DMS53 treated with DMSO at 0.1 percent for 48 hours (cell line): ENCODE data around the gene ADD3.

ENCODE experiments used
- DNase-seq: peaks from one replicate; lab custom pipeline; 2025; ENCODE audit not compliant: unreplicated experiment; lab: John Stamatoyannopoulos, UW

ADD3 gene

GRCh38 chr10:110059925-110060324 lies 52.1 kb downstream of the ADD3 start:
- DNase-seq = no peak

- no peak for DNase-seq
Observed at GRCh38 chr10:110061687-110062086, 53.9 kb downstream of the ADD3 start.

- no peak for DNase-seq
Observed at GRCh38 chr10:110065269-110065668, 57.5 kb downstream of the ADD3 start.

GRCh38 chr10:110067960-110068770 lies 60.4 kb downstream of the ADD3 start:
- no peak for DNase-seq

- DNase-seq = no peak
Observed at GRCh38 chr10:110068780-110069179, 61.0 kb downstream of the ADD3 start.

GRCh38 chr10:110069502-110069982 lies 61.8 kb downstream of the ADD3 start:
- no peak for DNase-seq

- DNase-seq = no peak
Observed at GRCh38 chr10:110073896-110074295, 66.1 kb downstream of the ADD3 start.

GRCh38 chr10:110074298-110074697 lies 66.5 kb downstream of the ADD3 start:
- DNase-seq = no peak

GRCh38 chr10:110074758-110075671 lies 67.2 kb downstream of the ADD3 start:
- DNase-seq = no peak

- no peak for DNase-seq
Observed at GRCh38 chr10:110075686-110076085, 67.9 kb downstream of the ADD3 start.

- no peak for DNase-seq
Observed at GRCh38 chr10:110076559-110077318, 69.0 kb downstream of the ADD3 start.

- no peak for DNase-seq
Observed at GRCh38 chr10:110077436-110078130, 69.8 kb downstream of the ADD3 start.

- DNase-seq = no peak
Observed at GRCh38 chr10:110078317-110078716, 70.5 kb downstream of the ADD3 start.

GRCh38 chr10:110081911-110082310 lies 74.1 kb downstream of the ADD3 start:
- DNase-seq = peak; percentile 88

GRCh38 chr10:110083884-110084283 lies 76.1 kb downstream of the ADD3 start:
- peak; percentile 86 for DNase-seq

GRCh38 chr10:110087682-110088081 lies 79.9 kb downstream of the ADD3 start:
- DNase-seq = no peak

GRCh38 chr10:110088367-110089104 lies 80.8 kb downstream of the ADD3 start:
- DNase-seq = no peak

- no peak for DNase-seq
Observed at GRCh38 chr10:110091830-110092229, 84.0 kb downstream of the ADD3 start.

GRCh38 chr10:110093722-110094121 lies 85.9 kb downstream of the ADD3 start:
- no peak for DNase-seq

- no peak for DNase-seq
Observed at GRCh38 chr10:110094786-110095185, 87.0 kb downstream of the ADD3 start.
